Activated CD4-positive, alpha-beta T cell treated with anti-CD3 and anti-CD28 coated beads, Interleukin-2, amount 10 ng/mL, durations not matched to agents 24 days and 14 days (primary cell): ENCODE data around the gene C1D. TPM values are rescaled to one million over a fixed set of nuclear protein-coding genes. Genes with fewer than 3 reads are reported as not detected.
"Not testable (repeated sequence)": the region's sequence is repeated elsewhere in the genome, so short reads cannot be mapped to it uniquely, and the experiment has no call there.

Source experiments
- DNase-seq: peaks from one replicate; pipeline ENCODE4 v3.0.0; 2022
- H3K27ac Mint-ChIP-seq: one replicate; pipeline ENCODE4 v1.8.0; 2022; ENCODE audit warnings: mild to moderate bottlenecking, mixed read lengths
- H3K27me3 Mint-ChIP-seq: one replicate; pipeline ENCODE4 v1.8.0; 2022; ENCODE audit warnings: mixed read lengths
- H3K36me3 Mint-ChIP-seq: one replicate; pipeline ENCODE4 v1.8.0; 2022; ENCODE audit warnings: low read depth, mild to moderate bottlenecking, mixed read lengths
- H3K4me1 Mint-ChIP-seq: one replicate; pipeline ENCODE4 v1.8.0; 2021; ENCODE audit warnings: mixed read lengths
- H3K4me3 Mint-ChIP-seq: one replicate; pipeline ENCODE4 v1.8.0; 2022; ENCODE audit warnings: mild to moderate bottlenecking, moderate library complexity, mixed read lengths
- H3K9me3 Mint-ChIP-seq: one replicate; pipeline ENCODE4 v1.8.0; 2021; ENCODE audit warnings: mixed read lengths
- intact Hi-C: fragments of 100-400 bp; cut with micrococcal nuclease; formaldehyde crosslinking; loops from one replicate; pipeline ENCODE4 v1.15.1; 2023
- total RNA-seq: library from RNA; stranded (reverse); gene quantifications from 2 replicates; pipeline ENCODE4 v1.2.3, GENCODE V29; 2022

Gene C1D
- total RNA-seq, 1 donor from 2014 or later, result 33.7 TPM

GRCh38 chr2:68089961-68090360 lies 27.2 kb upstream of the C1D start:
- DNase-seq, result no peak
- H3K27ac Mint-ChIP-seq, result no peak overlapping the region
- no peak overlapping the region for H3K4me3 Mint-ChIP-seq
- intact Hi-C loops, result no loop called here
- H3K9me3 Mint-ChIP-seq, result no peaks in the 10 kb centered on the region
- peaks cover 1% of the 10 kb centered on the region for H3K27me3 Mint-ChIP-seq
- H3K4me1 Mint-ChIP-seq, result no peaks in the 10 kb centered on the region
- H3K36me3 Mint-ChIP-seq, result no peaks in the 10 kb centered on the region

- Mint-ChIP-seq H3K27ac (no peak overlapping the region), H3K27me3 (peaks cover 1% of the 10 kb centered on the region), H3K4me3 (no peak overlapping the region), H3K9me3 (no peaks in the 10 kb centered on the region), H3K4me1 (no peaks in the 10 kb centered on the region), H3K36me3 (no peaks in the 10 kb centered on the region)
- intact Hi-C loops, result no loop called here
- no peak for DNase-seq
Observed at GRCh38 chr2:68088940-68089339, 26.1 kb upstream of the C1D start.

- DNase-seq, result no peak
- no peak overlapping the region for H3K27ac Mint-ChIP-seq
- no peaks in the 10 kb centered on the region for H3K4me1 Mint-ChIP-seq
- H3K9me3 Mint-ChIP-seq, result no peaks in the 10 kb centered on the region
- H3K36me3 Mint-ChIP-seq, result no peaks in the 10 kb centered on the region
- H3K4me3 Mint-ChIP-seq, result no peak overlapping the region
- H3K27me3 Mint-ChIP-seq, result peaks cover 3% of the 10 kb centered on the region
- intact Hi-C loops, result no loop called here
Observed at GRCh38 chr2:68086166-68086565, 23.4 kb upstream of the C1D start.

- no peak overlapping the region for H3K4me3 Mint-ChIP-seq
- H3K9me3 Mint-ChIP-seq, result no peaks in the 10 kb centered on the region
- H3K27me3 Mint-ChIP-seq, result peaks cover 7% of the 10 kb centered on the region
- intact Hi-C loops, result no loop called here
- H3K4me1 Mint-ChIP-seq, result no peaks in the 10 kb centered on the region
- no peak for DNase-seq
- H3K36me3 Mint-ChIP-seq, result no peaks in the 10 kb centered on the region
- H3K27ac Mint-ChIP-seq, result no peak overlapping the region
Observed at GRCh38 chr2:68083346-68083745, 20.5 kb upstream of the C1D start.

- intact Hi-C loops, result no loop called here
- no peak overlapping the region for H3K4me3 Mint-ChIP-seq
- peaks cover 13% of the 10 kb centered on the region for H3K27me3 Mint-ChIP-seq
- H3K27ac Mint-ChIP-seq, result no peak overlapping the region
- H3K4me1 Mint-ChIP-seq, result no peaks in the 10 kb centered on the region
- no peaks in the 10 kb centered on the region for H3K9me3 Mint-ChIP-seq
- H3K36me3 Mint-ChIP-seq, result no peaks in the 10 kb centered on the region
- DNase-seq, result no peak
Observed at GRCh38 chr2:68074050-68074449, 11.2 kb upstream of the C1D start.

GRCh38 chr2:68063797-68064646 lies 1.2 kb upstream of the C1D start:
- DNase-seq, H3K9me3 Mint-ChIP-seq, H3K4me3 Mint-ChIP-seq, H3K36me3 Mint-ChIP-seq, H3K27ac Mint-ChIP-seq: not testable (repeated sequence)
- intact Hi-C loops, result loop anchor here (1.0 to 5.0 kb wide), 4 partner anchors 93 to 1578 kb away; partner anchors contain the start of genes AAK1, APLF, FBXO48 and PNO1
- H3K4me1 Mint-ChIP-seq, result peaks cover 12% of the 10 kb centered on the region
- peaks cover 27% of the 10 kb centered on the region for H3K27me3 Mint-ChIP-seq

- H3K36me3 Mint-ChIP-seq, result peaks cover 7% of the 10 kb centered on the region
- no peak for DNase-seq
- no peaks in the 10 kb centered on the region for H3K9me3 Mint-ChIP-seq
- peaks cover 8% of the 10 kb centered on the region for H3K27me3 Mint-ChIP-seq
- no peak overlapping the region for H3K4me3 Mint-ChIP-seq
- H3K4me1 Mint-ChIP-seq, result peaks cover 17% of the 10 kb centered on the region
- intact Hi-C loops, result loop anchor here (5.0 kb wide), 1 partner anchor 1582 kb away; the partner anchor contains the start of gene AAK1
- no peak overlapping the region for H3K27ac Mint-ChIP-seq
Observed at GRCh38 chr2:68060652-68061051, 2.2 kb downstream of the C1D start.

GRCh38 chr2:68059784-68060525 lies 2.8 kb downstream of the C1D start:
- Mint-ChIP-seq H3K4me3 (no peak overlapping the region), H3K27me3 (peaks cover 4% of the 10 kb centered on the region), H3K36me3 (peaks cover 7% of the 10 kb centered on the region), H3K27ac (no peak overlapping the region), H3K9me3 (no peaks in the 10 kb centered on the region), H3K4me1 (peaks cover 17% of the 10 kb centered on the region)
- intact Hi-C loops, result loop anchor here (5.0 kb wide), 1 partner anchor 1582 kb away; the partner anchor contains the start of gene AAK1
- DNase-seq, result no peak

- DNase-seq, result no peak
- Mint-ChIP-seq H3K27ac (no peak overlapping the region), H3K27me3 (peaks cover under 1% of the 10 kb centered on the region), H3K36me3 (peaks cover 6% of the 10 kb centered on the region), H3K4me3 (no peak overlapping the region), H3K4me1 (peaks cover 15% of the 10 kb centered on the region), H3K9me3 (no peaks in the 10 kb centered on the region)
- intact Hi-C loops, result no loop called here
Observed at GRCh38 chr2:68057658-68058396, 5.0 kb downstream of the C1D start.

- Mint-ChIP-seq H3K9me3 (no peaks in the 10 kb centered on the region), H3K27ac (no peak overlapping the region), H3K4me1 (peaks cover 9% of the 10 kb centered on the region), H3K27me3 (no peaks in the 10 kb centered on the region), H3K4me3 (no peak overlapping the region), H3K36me3 (peaks cover 5% of the 10 kb centered on the region)
- no peak for DNase-seq
- intact Hi-C loops, result no loop called here
Observed at GRCh38 chr2:68052717-68053422, 9.9 kb downstream of the C1D start.

- H3K4me3 Mint-ChIP-seq, result no peak overlapping the region
- H3K9me3 Mint-ChIP-seq, result no peaks in the 10 kb centered on the region
- H3K36me3 Mint-ChIP-seq, result peaks cover 2% of the 10 kb centered on the region
- intact Hi-C loops, result no loop called here
- peaks cover 6% of the 10 kb centered on the region for H3K4me1 Mint-ChIP-seq
- no peak overlapping the region for H3K27ac Mint-ChIP-seq
- no peaks in the 10 kb centered on the region for H3K27me3 Mint-ChIP-seq
- DNase-seq, result no peak
Observed at GRCh38 chr2:68050353-68050752, 12.5 kb downstream of the C1D start.

- Mint-ChIP-seq H3K27ac (no peak overlapping the region), H3K36me3 (peaks cover 13% of the 10 kb centered on the region), H3K27me3 (no peaks in the 10 kb centered on the region), H3K4me1 (peaks cover 6% of the 10 kb centered on the region), H3K9me3 (no peaks in the 10 kb centered on the region), H3K4me3 (no peak overlapping the region)
- intact Hi-C loops, result no loop called here
- DNase-seq, result no peak
Observed at GRCh38 chr2:68046642-68047240, 16.1 kb downstream of the C1D start.

- no peak for DNase-seq
- intact Hi-C loops, result no loop called here
- Mint-ChIP-seq H3K27me3 (no peaks in the 10 kb centered on the region), H3K36me3 (peaks cover 12% of the 10 kb centered on the region), H3K27ac (no peak overlapping the region), H3K4me1 (peaks cover 4% of the 10 kb centered on the region), H3K4me3 (no peak overlapping the region), H3K9me3 (no peaks in the 10 kb centered on the region)
Observed at GRCh38 chr2:68046224-68046623, 16.6 kb downstream of the C1D start.
